Measurements from ENCODE around the gene RBM33. TPM values are rescaled to one million over a fixed set of nuclear protein-coding genes. Genes with fewer than 3 reads are reported as not detected.

Gene RBM33
- total RNA-seq, 1 donor from 2014 or later = 75.2 TPM

GRCh38 chr7:155766966-155767916 lies 122.8 kb downstream of the RBM33 start:
- intact Hi-C loops (cut with micrococcal nuclease) = no loop called here
- no peaks in the 10 kb centered on the region for H3K9me3 Mint-ChIP-seq
- H3K4me3 Mint-ChIP-seq = no peak overlapping the region
- H3K4me1 Mint-ChIP-seq (ENCODE audit: low read depth) = peaks cover 52% of the 10 kb centered on the region
- H3K27ac Mint-ChIP-seq = no peak overlapping the region
- no peak for DNase-seq (ENCODE audit: low spot score)
- H3K36me3 Mint-ChIP-seq (ENCODE audit: low read depth) = peaks cover 48% of the 10 kb centered on the region
- H3K27me3 Mint-ChIP-seq (ENCODE audit: insufficient read depth) = no peaks in the 10 kb centered on the region

GRCh38 chr7:155769701-155770100 lies 125.2 kb downstream of the RBM33 start:
- peaks cover 44% of the 10 kb centered on the region for H3K36me3 Mint-ChIP-seq (ENCODE audit: low read depth)
- DNase-seq (ENCODE audit: low spot score) = no peak
- intact Hi-C loops (cut with micrococcal nuclease) = no loop called here
- no peaks in the 10 kb centered on the region for H3K27me3 Mint-ChIP-seq (ENCODE audit: insufficient read depth)
- no peaks in the 10 kb centered on the region for H3K9me3 Mint-ChIP-seq
- no peak overlapping the region for H3K27ac Mint-ChIP-seq
- peaks cover 27% of the 10 kb centered on the region for H3K4me1 Mint-ChIP-seq (ENCODE audit: low read depth)
- H3K4me3 Mint-ChIP-seq = no peak overlapping the region

- Mint-ChIP-seq H3K36me3 (ENCODE audit: low read depth) (peaks cover 40% of the 10 kb centered on the region), H3K4me1 (ENCODE audit: low read depth) (peaks cover 22% of the 10 kb centered on the region), H3K27me3 (ENCODE audit: insufficient read depth) (no peaks in the 10 kb centered on the region), H3K4me3 (no peak overlapping the region), H3K27ac (no peak overlapping the region), H3K9me3 (no peaks in the 10 kb centered on the region)
- intact Hi-C loops (cut with micrococcal nuclease) = no loop called here
- DNase-seq (ENCODE audit: low spot score) = no peak
These were observed 125.8 kb downstream of the RBM33 start for GRCh38 chr7:155770241-155770640.

- no peak overlapping the region for H3K4me3 Mint-ChIP-seq
- no peaks in the 10 kb centered on the region for H3K4me1 Mint-ChIP-seq (ENCODE audit: low read depth)
- no peak overlapping the region for H3K27ac Mint-ChIP-seq
- H3K9me3 Mint-ChIP-seq = no peaks in the 10 kb centered on the region
- no peaks in the 10 kb centered on the region for H3K27me3 Mint-ChIP-seq (ENCODE audit: insufficient read depth)
- DNase-seq (ENCODE audit: low spot score) = no peak
- peaks cover 29% of the 10 kb centered on the region for H3K36me3 Mint-ChIP-seq (ENCODE audit: low read depth)
- intact Hi-C loops (cut with micrococcal nuclease) = no loop called here
These were observed 129.1 kb downstream of the RBM33 start for GRCh38 chr7:155773531-155773930.

GRCh38 chr7:155774947-155775346 lies 130.5 kb downstream of the RBM33 start:
- H3K4me3 Mint-ChIP-seq = no peak overlapping the region
- no peak for DNase-seq (ENCODE audit: low spot score)
- no peaks in the 10 kb centered on the region for H3K4me1 Mint-ChIP-seq (ENCODE audit: low read depth)
- no peaks in the 10 kb centered on the region for H3K9me3 Mint-ChIP-seq
- no peaks in the 10 kb centered on the region for H3K27me3 Mint-ChIP-seq (ENCODE audit: insufficient read depth)
- H3K36me3 Mint-ChIP-seq (ENCODE audit: low read depth) = peaks cover 25% of the 10 kb centered on the region
- H3K27ac Mint-ChIP-seq = no peak overlapping the region
- intact Hi-C loops (cut with micrococcal nuclease) = no loop called here

- intact Hi-C loops (cut with micrococcal nuclease) = no loop called here
- H3K36me3 Mint-ChIP-seq (ENCODE audit: low read depth) = peaks cover 28% of the 10 kb centered on the region
- H3K4me1 Mint-ChIP-seq (ENCODE audit: low read depth) = no peaks in the 10 kb centered on the region
- no peaks in the 10 kb centered on the region for H3K27me3 Mint-ChIP-seq (ENCODE audit: insufficient read depth)
- no peaks in the 10 kb centered on the region for H3K9me3 Mint-ChIP-seq
- no peak for DNase-seq (ENCODE audit: low spot score)
- H3K4me3 Mint-ChIP-seq = no peak overlapping the region
- H3K27ac Mint-ChIP-seq = no peak overlapping the region
These were observed 131.2 kb downstream of the RBM33 start for GRCh38 chr7:155775691-155776090.

- H3K27ac Mint-ChIP-seq = no peak overlapping the region
- intact Hi-C loops (cut with micrococcal nuclease) = no loop called here
- no peaks in the 10 kb centered on the region for H3K27me3 Mint-ChIP-seq (ENCODE audit: insufficient read depth)
- H3K4me1 Mint-ChIP-seq (ENCODE audit: low read depth) = no peaks in the 10 kb centered on the region
- H3K4me3 Mint-ChIP-seq = no peak overlapping the region
- DNase-seq (ENCODE audit: low spot score) = no peak
- H3K36me3 Mint-ChIP-seq (ENCODE audit: low read depth) = peaks cover 32% of the 10 kb centered on the region
- no peaks in the 10 kb centered on the region for H3K9me3 Mint-ChIP-seq
These were observed 132.1 kb downstream of the RBM33 start for GRCh38 chr7:155776606-155777005.

- DNase-seq (ENCODE audit: low spot score) = no peak
- H3K4me3 Mint-ChIP-seq = no peak overlapping the region
- H3K9me3 Mint-ChIP-seq = no peaks in the 10 kb centered on the region
- H3K36me3 Mint-ChIP-seq (ENCODE audit: low read depth) = peaks cover 32% of the 10 kb centered on the region
- no peak overlapping the region for H3K27ac Mint-ChIP-seq
- no peaks in the 10 kb centered on the region for H3K27me3 Mint-ChIP-seq (ENCODE audit: insufficient read depth)
- intact Hi-C loops (cut with micrococcal nuclease) = no loop called here
- H3K4me1 Mint-ChIP-seq (ENCODE audit: low read depth) = no peaks in the 10 kb centered on the region
These were observed 133.9 kb downstream of the RBM33 start for GRCh38 chr7:155778349-155778748.

- peaks cover 30% of the 10 kb centered on the region for H3K36me3 Mint-ChIP-seq (ENCODE audit: low read depth)
- no peak overlapping the region for H3K4me3 Mint-ChIP-seq
- no peaks in the 10 kb centered on the region for H3K9me3 Mint-ChIP-seq
- DNase-seq (ENCODE audit: low spot score) = no peak
- H3K4me1 Mint-ChIP-seq (ENCODE audit: low read depth) = no peaks in the 10 kb centered on the region
- H3K27ac Mint-ChIP-seq = no peak overlapping the region
- H3K27me3 Mint-ChIP-seq (ENCODE audit: insufficient read depth) = peaks cover 3% of the 10 kb centered on the region
- intact Hi-C loops (cut with micrococcal nuclease) = no loop called here
These were observed 136.4 kb downstream of the RBM33 start for GRCh38 chr7:155780884-155781283.

GRCh38 chr7:155781433-155781832 lies 137.0 kb downstream of the RBM33 start:
- H3K27me3 Mint-ChIP-seq (ENCODE audit: insufficient read depth) = peaks cover 9% of the 10 kb centered on the region
- H3K4me1 Mint-ChIP-seq (ENCODE audit: low read depth) = no peaks in the 10 kb centered on the region
- no peak overlapping the region for H3K27ac Mint-ChIP-seq
- peaks cover 30% of the 10 kb centered on the region for H3K36me3 Mint-ChIP-seq (ENCODE audit: low read depth)
- no peak for DNase-seq (ENCODE audit: low spot score)
- H3K9me3 Mint-ChIP-seq = no peaks in the 10 kb centered on the region
- intact Hi-C loops (cut with micrococcal nuclease) = no loop called here
- H3K4me3 Mint-ChIP-seq = no peak overlapping the region

GRCh38 chr7:155782466-155782865 lies 138.0 kb downstream of the RBM33 start:
- peaks cover 14% of the 10 kb centered on the region for H3K27me3 Mint-ChIP-seq (ENCODE audit: insufficient read depth)
- H3K27ac Mint-ChIP-seq = no peak overlapping the region
- H3K4me3 Mint-ChIP-seq = no peak overlapping the region
- no peaks in the 10 kb centered on the region for H3K4me1 Mint-ChIP-seq (ENCODE audit: low read depth)
- intact Hi-C loops (cut with micrococcal nuclease) = no loop called here
- H3K36me3 Mint-ChIP-seq (ENCODE audit: low read depth) = peaks cover 30% of the 10 kb centered on the region
- no peaks in the 10 kb centered on the region for H3K9me3 Mint-ChIP-seq
- DNase-seq (ENCODE audit: low spot score) = no peak

GRCh38 chr7:155785536-155785935 lies 141.1 kb downstream of the RBM33 start:
- peaks cover 22% of the 10 kb centered on the region for H3K27me3 Mint-ChIP-seq (ENCODE audit: insufficient read depth)
- H3K4me3 Mint-ChIP-seq = no peak overlapping the region
- intact Hi-C loops (cut with micrococcal nuclease) = no loop called here
- no peak overlapping the region for H3K27ac Mint-ChIP-seq
- no peaks in the 10 kb centered on the region for H3K4me1 Mint-ChIP-seq (ENCODE audit: low read depth)
- H3K36me3 Mint-ChIP-seq (ENCODE audit: low read depth) = peaks cover 22% of the 10 kb centered on the region
- H3K9me3 Mint-ChIP-seq = no peaks in the 10 kb centered on the region
- DNase-seq (ENCODE audit: low spot score) = no peak

GRCh38 chr7:155786491-155786890 lies 142.0 kb downstream of the RBM33 start:
- Mint-ChIP-seq H3K4me1 (ENCODE audit: low read depth) (no peaks in the 10 kb centered on the region), H3K36me3 (ENCODE audit: low read depth) (peaks cover 12% of the 10 kb centered on the region), H3K9me3 (no peaks in the 10 kb centered on the region), H3K4me3 (no peak overlapping the region), H3K27ac (no peak overlapping the region), H3K27me3 (ENCODE audit: insufficient read depth) (peaks cover 25% of the 10 kb centered on the region)
- intact Hi-C loops (cut with micrococcal nuclease) = no loop called here
- no peak for DNase-seq (ENCODE audit: low spot score)
